GM12878 (cell line): ENCODE data around the gene MARS1. TPM values are rescaled to one million over a fixed set of nuclear protein-coding genes. Genes with fewer than 3 reads are reported as not detected.

ENCODE experiments used
- ATAC-seq: fragments of 200-7000 bp; cut with Tn5 transposase; 3 replicates; pipeline ENCODE4 v1.9.1; 2020; ENCODE audit warnings: mild to moderate bottlenecking, moderate library complexity
- BruUV-seq: library from RNA; stranded (reverse); fragments of 400-500 nt; replicated peaks from 2 replicates; lab custom pipeline; 2021; lab: Mats Ljungman, UMichigan
- CTCF ChIA-PET: fragments of 300-600 bp; sonication (Branson Sonifier 250); formaldehyde crosslinking; extraction: SDS; loops from one replicate; lab custom pipeline; 2021; ENCODE audit warnings: inconsistent platforms; lab: Yijun Ruan, JAX
- POLR2A ChIA-PET: fragments of 350-600 bp; formaldehyde crosslinking; extraction: SDS; loops from one replicate; lab custom pipeline; 2021; ENCODE audit warnings: inconsistent platforms; lab: Charles Lee
- RAD21 ChIA-PET: fragments of 300-600 bp; sonication (Branson Sonifier 250); formaldehyde crosslinking; loops from one replicate; lab custom pipeline; 2023; ENCODE audit warnings: antibody characterized with exemption; ENCODE audit not compliant: unreplicated experiment; lab: Charles Lee
- SMC1A ChIA-PET: fragments of 300-600 bp; sonication (Branson Sonifier 250); formaldehyde crosslinking; loops from one replicate; lab custom pipeline; 2023; ENCODE audit not compliant: unreplicated experiment, uncharacterized antibody; lab: Charles Lee
- DNase-seq: peaks from one replicate; pipeline ENCODE4 v3.0.0-alpha.2; 2011; ENCODE audit warnings: low read depth, low spot score
- FAIRE-seq: peaks from 3 replicates; lab custom pipeline; 2011; peaks lifted over from hg19 to GRCh38; lab: Jason Lieb, UNC
- H2AFZ ChIP-seq: 2 replicates; pipeline ENCODE4 v1.6.0; 2011; ENCODE audit warnings: low read depth, low read length, control low read depth; ENCODE audit not compliant: control insufficient read depth
- H3K27ac ChIP-seq: 2 replicates; pipeline ENCODE4 v1.5.1; 2011; ENCODE audit warnings: control low read depth; ENCODE audit not compliant: control insufficient read depth, insufficient read depth
- H3K27me3 ChIP-seq, 2 experiments: replicated peaks in 1 of 2; 2 replicates each; pipeline versions ENCODE4 v1.6.0 to v1.6.1; 2011; ENCODE audit warnings: low read length in 1 of 2; ENCODE audit not compliant: control insufficient read depth in 2 of 2, insufficient read depth in 2 of 2
- H3K36me3 ChIP-seq, 2 experiments: 2 replicates each; pipeline ENCODE4 v1.5.1; 2011; ENCODE audit warnings: low read length in 1 of 2; ENCODE audit not compliant: control insufficient read depth in 2 of 2, insufficient read depth in 2 of 2
- H3K4me1 ChIP-seq: 2 replicates; pipeline ENCODE4 v1.6.1; 2011; ENCODE audit warnings: mild to moderate bottlenecking, low read length, moderate library complexity, mixed read lengths; ENCODE audit not compliant: control insufficient read depth, insufficient read depth
- H3K4me2 ChIP-seq: 2 replicates; pipeline ENCODE4 v1.6.0; 2011; ENCODE audit warnings: control low read depth; ENCODE audit not compliant: control insufficient read depth, insufficient read depth
- H3K4me3 ChIP-seq: fragments of 200-600 bp; sonication (generic); 2 replicates; pipeline ENCODE4 v1.5.1; 2016
- H3K79me2 ChIP-seq: 2 replicates; pipeline ENCODE4 v1.6.0; 2011; ENCODE audit warnings: low read length; ENCODE audit not compliant: control insufficient read depth, insufficient read depth
- H3K9ac ChIP-seq: 2 replicates; pipeline ENCODE4 v1.8.0; 2011; ENCODE audit warnings: low read length, control low read depth, mixed read lengths; ENCODE audit not compliant: control insufficient read depth, insufficient read depth
- H3K9me3 ChIP-seq: replicated peaks from 3 replicates; pipeline ENCODE4 v1.5.1; 2011; ENCODE audit warnings: mild to moderate bottlenecking, low read length; ENCODE audit not compliant: control insufficient read depth, insufficient read depth
- H4K20me1 ChIP-seq: 2 replicates; pipeline ENCODE4 v1.6.0; 2011; ENCODE audit not compliant: control insufficient read depth, insufficient read depth
- BHLHE40 ChIP-seq, 2 experiments: fragments of 450-650 bp in 1 of 2; IDR thresholded peaks; 2 replicates each; pipeline ENCODE4 v1.6.1; 2011 to 2017; ENCODE audit warnings: low read depth in 2 of 2, borderline replicate concordance in 1 of 2, improper control_type of control experiment in 1 of 2, low read length in 1 of 2, mild to moderate bottlenecking in 1 of 2
- HDAC6 ChIP-seq: fragments of 200-600 bp; sonication (generic); IDR thresholded peaks from one replicate; pipeline ENCODE4 v1.8.0; 2017; ENCODE audit warnings: antibody characterized with exemption; ENCODE audit not compliant: unreplicated experiment
- HSF1 ChIP-seq: fragments of 150-350 bp; IDR thresholded peaks from 2 replicates; pipeline ENCODE4 v1.6.1; 2014; ENCODE audit warnings: mild to moderate bottlenecking, low read depth, low read length
- NR2F1 ChIP-seq: fragments of 450-650 bp; conservative IDR thresholded peaks from 2 replicates; pipeline ENCODE4 v1.6.1; 2017; ENCODE audit warnings: mild to moderate bottlenecking
- POLR2A ChIP-seq: IDR thresholded peaks from 2 replicates; pipeline ENCODE4 v1.6.1; 2011; ENCODE audit warnings: low read depth, mild to moderate bottlenecking, low read length
- PRDM15 ChIP-seq: fragments of 450-650 bp; formaldehyde crosslinking; IDR thresholded peaks from 2 replicates; pipeline ENCODE4 v1.4.0; 2020; ENCODE audit warnings: mild to moderate bottlenecking, moderate library complexity
- RFX5 ChIP-seq: IDR thresholded peaks from 2 replicates; pipeline ENCODE4 v1.6.1; 2011; ENCODE audit warnings: low read depth, low read length, improper control_type of control experiment
- TBL1XR1 ChIP-seq: IDR thresholded peaks from 2 replicates; pipeline ENCODE4 v1.6.1; 2012; ENCODE audit warnings: low read depth, low read length, improper control_type of control experiment
- TCF3 ChIP-seq: IDR thresholded peaks from 2 replicates; pipeline ENCODE4 v1.6.1; 2012; ENCODE audit warnings: low read depth, mild to moderate bottlenecking, low read length, borderline replicate concordance; ENCODE audit not compliant: insufficient read depth
- ZNF24 ChIP-seq: fragments of 450-650 bp; IDR thresholded peaks from 2 replicates; pipeline ENCODE4 v1.6.1; 2017; ENCODE audit warnings: antibody characterized with exemption, mild to moderate bottlenecking
- WGBS: methylation state at CpG from one replicate; pipeline ENCODE4 v1.1.6; 2016; ENCODE audit warnings: low lambda C conversion rate; ENCODE audit not compliant: insufficient replicate concordance, insufficient coverage; ENCODE audit errors: missing lambda C conversion rate; 5-methylcytosine and 5-hydroxymethylcytosine counted together
- in situ Hi-C: fragments of 300-500 bp; cut with MboI; formaldehyde crosslinking; loops from 9 replicates; pipeline ENCODE4 v1.14.3; 2018; ENCODE audit warnings: mixed read lengths
- intact Hi-C: fragments of 100-400 bp; cut with micrococcal nuclease; formaldehyde crosslinking; loops from one replicate; pipeline ENCODE4 v1.14.2; 2022; ENCODE audit not compliant: unreplicated experiment
- polyA plus RNA-seq, 11 experiments: library from polyadenylated mRNA; depleted of rRNA in 4 of 11; unstranded in 6 of 11; stranded (reverse) in 5 of 11; fragments of >200 nt; fragmentation: Nextera tagmentation in 4 of 11; fragmentation: Illumina TruSeq in 1 of 11; extraction: Ambion mirVana in 4 of 11; extraction: Trizol in 1 of 11; gene quantifications; 1 replicate in 1 of 11; 2 replicates in 10 of 11; pipeline versions ENCODE4 v1.2.1 to v1.2.3, GENCODE V29; 2011 to 2016; ENCODE audit warnings: inconsistent platforms in 2 of 11, missing spikeins in 2 of 11, low read depth in 1 of 11
- total RNA-seq, 4 experiments: library from RNA; depleted of rRNA in 3 of 4; stranded (reverse); fragments of >200 nt in 3 of 4; fragmentation: Illumina TruSeq in 1 of 4; extraction: Trizol in 1 of 4; gene quantifications; 2 replicates each; pipeline versions ENCODE4 v1.2.1 to v1.2.3, GENCODE V29; 2013 to 2021
- TF ChIP-seq, protein P1 (sequence below), 3 experiments: IDR thresholded peaks in 2 of 3; conservative IDR thresholded peaks in 1 of 3; 2 replicates each; pipeline ENCODE4 v1.5.1; 2011; ENCODE audit warnings: low read depth in 3 of 3, low read length in 3 of 3, mild to moderate bottlenecking in 3 of 3, control low read depth in 2 of 3, moderate library complexity in 2 of 3, inconsistent platforms in 1 of 3, mixed read lengths in 1 of 3; ENCODE audit not compliant: control insufficient read depth in 2 of 3, insufficient read depth in 1 of 3; ENCODE audit errors: extremely low read depth in 1 of 3
- TF ChIP-seq, protein P2 (sequence below): IDR thresholded peaks from 2 replicates; pipeline ENCODE4 v1.6.1; 2011; ENCODE audit warnings: low read depth, mild to moderate bottlenecking, low read length, moderate library complexity, borderline replicate concordance; ENCODE audit errors: extremely low read depth

MARS1 gene
- total and polyA plus RNA-seq, 10 of the 15 experiments (the other 5 are each of a cell fraction or from before 2014, with no cell fraction given) = 72.3 to 270 (median 153) TPM

GRCh38 chr12:57511161-57511560 lies 23.3 kb downstream of the MARS1 start:
- CTCF ChIA-PET = interaction anchor here (0.6 to 0.9 kb wide), 2 partner anchors 48 to 59 kb away, joined by 3 read pairs; no protein-coding TSS in a partner anchor
- RAD21 ChIA-PET = no interaction called here
- no peaks in the 10 kb centered on the region for H3K4me1 ChIP-seq
- no peaks in the 10 kb centered on the region for H3K9me3 ChIP-seq
- no peak overlapping the region for H2AFZ ChIP-seq
- peaks cover 23 to 37% of the 10 kb centered on the region in 2 experiments for H3K36me3 ChIP-seq
- in situ Hi-C loops (no loop called here), intact Hi-C loops (no loop called here)
- H3K4me2 ChIP-seq = no peak overlapping the region
- SMC1A ChIA-PET = no interaction called here
- H3K9ac ChIP-seq = no peak overlapping the region
- TF ChIP-seq, protein P1, sequence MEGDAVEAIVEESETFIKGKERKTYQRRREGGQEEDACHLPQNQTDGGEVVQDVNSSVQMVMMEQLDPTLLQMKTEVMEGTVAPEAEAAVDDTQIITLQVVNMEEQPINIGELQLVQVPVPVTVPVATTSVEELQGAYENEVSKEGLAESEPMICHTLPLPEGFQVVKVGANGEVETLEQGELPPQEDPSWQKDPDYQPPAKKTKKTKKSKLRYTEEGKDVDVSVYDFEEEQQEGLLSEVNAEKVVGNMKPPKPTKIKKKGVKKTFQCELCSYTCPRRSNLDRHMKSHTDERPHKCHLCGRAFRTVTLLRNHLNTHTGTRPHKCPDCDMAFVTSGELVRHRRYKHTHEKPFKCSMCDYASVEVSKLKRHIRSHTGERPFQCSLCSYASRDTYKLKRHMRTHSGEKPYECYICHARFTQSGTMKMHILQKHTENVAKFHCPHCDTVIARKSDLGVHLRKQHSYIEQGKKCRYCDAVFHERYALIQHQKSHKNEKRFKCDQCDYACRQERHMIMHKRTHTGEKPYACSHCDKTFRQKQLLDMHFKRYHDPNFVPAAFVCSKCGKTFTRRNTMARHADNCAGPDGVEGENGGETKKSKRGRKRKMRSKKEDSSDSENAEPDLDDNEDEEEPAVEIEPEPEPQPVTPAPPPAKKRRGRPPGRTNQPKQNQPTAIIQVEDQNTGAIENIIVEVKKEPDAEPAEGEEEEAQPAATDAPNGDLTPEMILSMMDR (IDR thresholded peaks at IDR 0.05 in 2 of 3, conservative IDR thresholded peaks at IDR 0.05 in 1 of 3; ENCODE audit: control insufficient read depth in 2 of 3, extremely low read depth in 1 of 3, insufficient read depth in 1 of 3, low read depth in 3 of 3, low read length in 3 of 3) = no peak
- TF ChIP-seq ZNF24 (no peak), POLR2A (no peak), TBL1XR1 (no peak), PRDM15 (no peak), BHLHE40 (IDR thresholded peaks at IDR 0.05; ENCODE audit: borderline replicate concordance in 1 of 2, low read depth in 2 of 2, low read length in 1 of 2) (no peak), HDAC6 (no peak), RFX5 (no peak), NR2F1 (no peak), HSF1 (no peak), TCF3 (no peak)
- TF ChIP-seq, protein P2, sequence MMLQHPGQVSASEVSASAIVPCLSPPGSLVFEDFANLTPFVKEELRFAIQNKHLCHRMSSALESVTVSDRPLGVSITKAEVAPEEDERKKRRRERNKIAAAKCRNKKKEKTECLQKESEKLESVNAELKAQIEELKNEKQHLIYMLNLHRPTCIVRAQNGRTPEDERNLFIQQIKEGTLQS = no peak
- FAIRE-seq (no peak), ATAC-seq (no peak), DNase-seq (no peak)
- POLR2A ChIA-PET = no interaction called here
- no peak overlapping the region for H3K4me3 ChIP-seq
- H3K27me3 ChIP-seq = no peaks in the 10 kb centered on the region
- BruUV-seq = no TSS peak
- 97% methylated on average over 4 of the region's 4 CpGs for WGBS
- no peak overlapping the region for H3K27ac ChIP-seq
- no peaks in the 10 kb centered on the region for H3K79me2 ChIP-seq
- H4K20me1 ChIP-seq = no peaks in the 10 kb centered on the region
